ENCODE results near the gene DAD1. TPM values are rescaled to one million over a fixed set of nuclear protein-coding genes. Genes with fewer than 3 reads are reported as not detected.

DAD1 gene
- total RNA-seq, 4 donors from 2014 or later, result 123 to 228 (median 171) TPM

GRCh38 chr14:22601456-22601855, 12.4 kb upstream of the DAD1 start:
- Histone ChIP-seq H3K36me3 (peaks cover 3 to 52% of the 10 kb centered on the region in 2 donors), H3K4me1 (peaks cover 5 to 31% (median 14%) of the 10 kb centered on the region in 3 donors), H3K9me3 (no peaks in the 10 kb centered on the region), H3K27ac (no peak overlapping the region), H3K27me3 (no peaks in the 10 kb centered on the region), H3K4me3 (no peak overlapping the region)
- TF ChIP-seq POLR2A (IDR thresholded peaks at IDR 0.05) (no peak), EP300 (IDR thresholded peaks at IDR 0.05) (no peak), POLR2AphosphoS5 (IDR thresholded peaks at IDR 0.05) (no peak)
- TF ChIP-seq, protein P1, sequence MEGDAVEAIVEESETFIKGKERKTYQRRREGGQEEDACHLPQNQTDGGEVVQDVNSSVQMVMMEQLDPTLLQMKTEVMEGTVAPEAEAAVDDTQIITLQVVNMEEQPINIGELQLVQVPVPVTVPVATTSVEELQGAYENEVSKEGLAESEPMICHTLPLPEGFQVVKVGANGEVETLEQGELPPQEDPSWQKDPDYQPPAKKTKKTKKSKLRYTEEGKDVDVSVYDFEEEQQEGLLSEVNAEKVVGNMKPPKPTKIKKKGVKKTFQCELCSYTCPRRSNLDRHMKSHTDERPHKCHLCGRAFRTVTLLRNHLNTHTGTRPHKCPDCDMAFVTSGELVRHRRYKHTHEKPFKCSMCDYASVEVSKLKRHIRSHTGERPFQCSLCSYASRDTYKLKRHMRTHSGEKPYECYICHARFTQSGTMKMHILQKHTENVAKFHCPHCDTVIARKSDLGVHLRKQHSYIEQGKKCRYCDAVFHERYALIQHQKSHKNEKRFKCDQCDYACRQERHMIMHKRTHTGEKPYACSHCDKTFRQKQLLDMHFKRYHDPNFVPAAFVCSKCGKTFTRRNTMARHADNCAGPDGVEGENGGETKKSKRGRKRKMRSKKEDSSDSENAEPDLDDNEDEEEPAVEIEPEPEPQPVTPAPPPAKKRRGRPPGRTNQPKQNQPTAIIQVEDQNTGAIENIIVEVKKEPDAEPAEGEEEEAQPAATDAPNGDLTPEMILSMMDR (IDR thresholded peaks at IDR 0.05), result no peak
- no peak for ATAC-seq
- 83% methylated on average over 2 of the region's 2 CpGs; no CpG with 5 or more reads in 1 of the 2 donors for WGBS, 2 donors (ENCODE audit: low coverage in 1 of 2)

- H3K27me3 ChIP-seq, result no peaks in the 10 kb centered on the region
Observed at GRCh38 chr14:22600027-22600426, 11.0 kb upstream of the DAD1 start.

DNA sequence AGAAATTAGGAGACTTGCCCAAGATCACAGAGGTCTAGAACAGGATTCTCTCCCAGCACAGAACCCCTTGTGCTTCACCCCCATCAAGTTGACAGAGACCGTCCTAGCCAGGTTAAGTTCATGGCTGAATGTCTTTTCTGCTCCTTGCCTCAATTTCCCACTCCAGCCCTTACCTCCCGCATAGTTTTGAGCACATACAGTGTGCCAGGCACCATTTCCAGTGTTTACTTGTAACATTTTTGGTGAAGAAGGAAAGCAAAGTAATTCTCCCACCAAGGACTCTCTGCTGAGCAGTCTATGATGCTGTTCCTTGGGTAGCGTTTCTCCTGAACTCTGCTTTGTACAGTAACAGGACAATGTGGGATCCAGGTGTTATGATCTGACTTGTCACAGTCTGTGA, 10.3 kb upstream of the DAD1 start:
- no peak for TF ChIP-seq POLR2AphosphoS5 (IDR thresholded peaks at IDR 0.05)
- TF ChIP-seq, protein P1 (IDR thresholded peaks at IDR 0.05), result no peak
- TF ChIP-seq POLR2A (IDR thresholded peaks at IDR 0.05), result no peak
- no peak for TF ChIP-seq EP300 (IDR thresholded peaks at IDR 0.05)

More at GRCh38 chr14:22600027-22600426, 11.0 kb upstream of the DAD1 start:
- peaks cover 3 to 37% of the 10 kb centered on the region in 2 donors for H3K36me3 ChIP-seq
- TF ChIP-seq, protein P1 (IDR thresholded peaks at IDR 0.05), result no peak
- TF ChIP-seq POLR2A (IDR thresholded peaks at IDR 0.05) (no peak), EP300 (IDR thresholded peaks at IDR 0.05) (no peak)
- no peak for ATAC-seq
- peak overlapping the region in 1 of 4 donors; percentile 94 for H3K27ac ChIP-seq
- no peaks in the 10 kb centered on the region for H3K9me3 ChIP-seq
- H3K4me1 ChIP-seq, result peaks cover 5 to 31% (median 14%) of the 10 kb centered on the region in 3 donors
- H3K4me3 ChIP-seq, result no peak overlapping the region

GRCh38 chr14:22598896-22599244, 9.8 kb upstream of the DAD1 start:
- H3K27me3 ChIP-seq, result no peaks in the 10 kb centered on the region
- peak; percentile 86 for ATAC-seq
- H3K4me1 ChIP-seq, result peaks cover 5 to 31% (median 14%) of the 10 kb centered on the region in 3 donors
- H3K36me3 ChIP-seq, result peaks cover 3 to 26% of the 10 kb centered on the region in 2 donors
- H3K4me3 ChIP-seq, result peak overlapping the region; percentile 80 to 93
- peak overlapping the region; percentile 85 to 94 (median 87) for H3K27ac ChIP-seq
- TF ChIP-seq POLR2AphosphoS5 (IDR thresholded peaks at IDR 0.05) (peak; percentile 50), POLR2A (IDR thresholded peaks at IDR 0.05) (no peak), EP300 (IDR thresholded peaks at IDR 0.05) (no peak)
- TF ChIP-seq, protein P1 (IDR thresholded peaks at IDR 0.05), result peak in 3 of 4 experiments; percentile 42 to 45 (median 43)
- H3K9me3 ChIP-seq, result no peaks in the 10 kb centered on the region
- WGBS, 2 donors (ENCODE audit: low coverage in 1 of 2), result 0 to 6% methylated on average over 3 to 5 of the region's 5 CpGs

More for the DNA sequence above, 10.3 kb upstream of the DAD1 start:
- 71 to 85% methylated on average over 2 to 3 of the region's 3 CpGs for WGBS, 2 donors (ENCODE audit: low coverage in 1 of 2)
- H3K27ac ChIP-seq, result peak overlapping the region; percentile 85 to 94 (median 87)
- H3K4me3 ChIP-seq, result peak overlapping the region; percentile 80 to 93
- H3K9me3 ChIP-seq, result no peaks in the 10 kb centered on the region
- peaks cover 5 to 31% (median 14%) of the 10 kb centered on the region in 3 donors for H3K4me1 ChIP-seq
- no peak for ATAC-seq
- H3K27me3 ChIP-seq, result no peaks in the 10 kb centered on the region
- peaks cover 3 to 30% of the 10 kb centered on the region in 2 donors for H3K36me3 ChIP-seq

- Histone ChIP-seq H3K36me3 (peaks cover 0 to 20% of the 10 kb centered on the region in 2 donors), H3K9me3 (no peaks in the 10 kb centered on the region), H3K4me3 (peak within 1 kb of the TSS; percentile 80 to 93), H3K4me1 (peaks cover 5 to 31% (median 14%) of the 10 kb centered on the region in 3 donors), H3K27me3 (no peaks in the 10 kb centered on the region), H3K27ac (peak within 1 kb of the TSS; percentile 85 to 94 (median 87))
- WGBS, 2 donors (ENCODE audit: low coverage in 1 of 2), result 0% methylated on average over 4 to 6 of the region's 49 CpGs
- TF ChIP-seq POLR2A (IDR thresholded peaks at IDR 0.05) (peak in 1 of 2 donors; percentile 70), POLR2AphosphoS5 (IDR thresholded peaks at IDR 0.05) (peak; percentile 79), EP300 (IDR thresholded peaks at IDR 0.05) (no peak)
- TF ChIP-seq, protein P1 (IDR thresholded peaks at IDR 0.05), result no peak
- peak; percentile 94 for ATAC-seq
Observed at GRCh38 chr14:22598099-22598895, 9.3 kb upstream of the DAD1 start, which contains the start of gene ABHD4. Gene ABHD4 (plus strand): TSS chr14:22598300. CDS start chr14:22598307, 7 bp downstream.

Data from gastroesophageal sphincter (tissue), 4 donors.